GM19043 (cell line): ENCODE data around the gene NCBP2L.
"Not testable (repeated sequence)": the region's sequence is repeated elsewhere in the genome, so short reads cannot be mapped to it uniquely, and the experiment has no call there.

ENCODE experiments used
- ATAC-seq: cut with Tn5 transposase; IDR thresholded peaks from one replicate; pipeline ENCODE4 v1.9.1; 2021; ENCODE audit warnings: low read depth; ENCODE audit not compliant: unreplicated experiment

Gene NCBP2L

GRCh38 chrX:107780525-107780924 lies 3.0 kb downstream of the NCBP2L start:
- no peak for ATAC-seq

GRCh38 chrX:107787827-107788226 lies 10.3 kb downstream of the NCBP2L start:
- no peak for ATAC-seq

- ATAC-seq, result no peak
Measured at GRCh38 chrX:107804427-107804826, 26.9 kb downstream of the NCBP2L start.

- no peak for ATAC-seq
Measured at GRCh38 chrX:107805179-107805578, 27.6 kb downstream of the NCBP2L start.

GRCh38 chrX:107810053-107810452 lies 32.5 kb downstream of the NCBP2L start:
- not testable (repeated sequence) for ATAC-seq

GRCh38 chrX:107818900-107819521 lies 41.5 kb downstream of the NCBP2L start:
- no peak for ATAC-seq

- ATAC-seq, result no peak
Measured at GRCh38 chrX:107823042-107823441, 45.5 kb downstream of the NCBP2L start.

- ATAC-seq, result no peak
Measured at GRCh38 chrX:107823456-107823855, 45.9 kb downstream of the NCBP2L start.

- peak; percentile 55 for ATAC-seq
Measured at GRCh38 chrX:107825698-107826237, 48.2 kb downstream of the NCBP2L start, which contains the start of gene MID2. TSS of gene MID2 (plus strand) at chrX:107825866. CDS start at chrX:107826427, 561 bp downstream.

- peak; percentile 46 for ATAC-seq
Measured at GRCh38 chrX:107826238-107827029, 48.9 kb downstream of the NCBP2L start.

- ATAC-seq, result no peak
Measured at GRCh38 chrX:107827030-107827831, 49.7 kb downstream of the NCBP2L start.

GRCh38 chrX:107827852-107828251 lies 50.3 kb downstream of the NCBP2L start:
- ATAC-seq, result no peak

- no peak for ATAC-seq
Measured at GRCh38 chrX:107829878-107830277, 52.3 kb downstream of the NCBP2L start.

GRCh38 chrX:107831071-107831730 lies 53.7 kb downstream of the NCBP2L start:
- ATAC-seq, result no peak

GRCh38 chrX:107834275-107835201 lies 57.0 kb downstream of the NCBP2L start:
- ATAC-seq, result no peak

- no peak for ATAC-seq
Measured at GRCh38 chrX:107836958-107837357, 59.4 kb downstream of the NCBP2L start.

GRCh38 chrX:107840971-107841370 lies 63.4 kb downstream of the NCBP2L start:
- no peak for ATAC-seq

GRCh38 chrX:107842715-107843400 lies 65.3 kb downstream of the NCBP2L start:
- ATAC-seq, result no peak
